ENCODE data around the gene TLE4.

Gene TLE4

DNA sequence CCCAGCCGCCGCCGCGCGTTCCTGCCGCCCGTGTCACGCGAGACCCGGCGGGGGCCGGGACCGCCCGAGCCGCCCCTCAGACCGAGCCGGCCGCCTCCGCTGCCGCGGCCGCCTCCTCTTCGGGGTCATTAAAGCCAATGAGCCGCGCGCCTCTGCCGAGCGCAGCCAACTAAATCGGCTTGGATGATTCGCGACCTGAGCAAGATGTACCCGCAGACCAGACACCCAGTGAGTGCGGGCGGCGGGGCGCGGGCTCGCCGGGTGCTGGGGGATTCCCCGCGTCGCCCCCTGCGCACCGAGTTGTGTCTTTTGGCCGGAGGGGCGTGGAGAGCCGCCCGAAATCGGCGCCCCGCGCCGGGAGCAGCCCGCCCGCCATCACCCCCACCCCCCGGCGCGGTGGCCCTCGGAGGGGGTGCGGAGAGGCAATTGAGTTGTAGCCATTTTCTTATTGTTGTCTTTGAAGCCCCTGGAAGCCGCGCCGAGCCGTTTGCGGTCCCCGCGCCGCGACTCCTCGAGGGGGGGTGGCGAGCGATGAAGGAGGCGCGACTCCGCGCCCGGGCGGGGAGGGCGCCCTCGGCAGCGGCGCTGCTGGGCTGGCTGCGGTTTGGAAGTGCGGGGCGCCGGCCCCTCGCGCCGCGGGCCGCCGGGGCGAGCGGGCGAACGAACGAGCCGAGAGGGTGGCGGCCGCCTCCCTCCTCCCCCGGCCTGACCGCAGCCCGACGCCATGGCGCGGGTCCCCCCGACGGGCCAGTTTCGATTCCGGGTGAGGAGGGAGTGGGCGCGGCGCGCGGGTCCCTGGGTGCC lies 1.0 kb downstream of the TLE4 start:
- peak; percentile 71 for DNase-seq

DNA sequence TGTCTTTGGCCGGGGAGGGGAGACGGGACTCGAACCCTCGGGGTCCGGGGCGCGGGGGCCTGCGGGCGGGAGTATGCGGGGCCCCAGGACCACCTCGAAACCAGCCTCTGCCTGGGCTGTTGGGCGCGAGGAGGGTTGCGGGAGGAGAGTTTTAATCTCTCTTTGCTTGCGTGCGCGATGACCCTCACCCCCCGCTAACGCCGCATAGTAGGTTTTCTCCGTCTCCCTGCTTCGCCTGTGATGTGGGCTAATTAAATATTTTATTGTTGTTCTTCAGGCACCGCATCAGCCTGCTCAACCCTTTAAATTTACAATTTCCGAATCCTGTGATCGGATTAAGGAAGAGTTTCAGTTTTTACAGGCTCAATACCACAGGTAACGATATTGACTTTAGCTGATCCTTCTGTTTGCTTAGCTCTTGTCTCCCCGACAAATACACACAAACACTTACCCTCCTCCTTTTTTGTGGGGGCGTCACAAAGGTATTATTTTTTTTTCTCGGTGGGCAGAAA lies 1.7 kb downstream of the TLE4 start:
- DNase-seq: no peak

DNA sequence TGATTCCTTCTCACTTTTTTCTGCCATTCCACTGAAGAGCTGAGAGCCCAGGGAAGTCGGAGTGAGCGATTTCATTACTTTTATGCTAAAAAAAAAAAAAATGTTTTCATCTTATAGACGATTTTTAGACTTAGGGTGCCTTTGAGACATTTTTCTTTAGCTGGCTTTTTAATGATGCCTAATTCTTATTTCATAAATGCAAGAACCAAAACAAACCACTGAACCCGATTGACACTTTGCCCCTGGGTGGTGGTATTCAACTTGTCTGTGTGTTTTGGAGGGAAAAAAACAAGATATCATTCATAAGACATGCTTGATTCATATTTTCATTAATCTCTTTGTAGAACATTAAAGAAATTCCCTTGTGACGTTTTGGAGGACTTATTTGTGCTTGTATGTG lies 2.4 kb downstream of the TLE4 start:
- no peak for DNase-seq

DNA sequence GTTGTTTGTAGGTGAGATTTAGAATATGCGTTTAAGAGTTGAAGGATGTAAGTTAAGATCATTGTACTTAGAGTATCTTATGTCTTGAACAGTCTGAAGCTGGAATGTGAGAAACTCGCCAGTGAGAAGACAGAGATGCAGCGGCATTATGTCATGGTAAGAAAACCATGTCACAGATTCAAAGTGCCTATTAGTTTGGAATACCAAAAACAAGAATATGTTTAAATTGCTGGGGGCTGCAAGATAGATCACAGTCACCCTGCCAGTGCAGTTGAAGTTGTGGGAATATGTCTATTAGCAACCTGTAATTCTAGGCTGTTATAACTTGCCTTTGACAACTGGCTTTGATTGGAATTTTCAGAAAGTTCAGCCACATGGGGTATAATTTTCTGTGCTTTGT lies 3.0 kb downstream of the TLE4 start:
- DNase-seq: no peak

DNA sequence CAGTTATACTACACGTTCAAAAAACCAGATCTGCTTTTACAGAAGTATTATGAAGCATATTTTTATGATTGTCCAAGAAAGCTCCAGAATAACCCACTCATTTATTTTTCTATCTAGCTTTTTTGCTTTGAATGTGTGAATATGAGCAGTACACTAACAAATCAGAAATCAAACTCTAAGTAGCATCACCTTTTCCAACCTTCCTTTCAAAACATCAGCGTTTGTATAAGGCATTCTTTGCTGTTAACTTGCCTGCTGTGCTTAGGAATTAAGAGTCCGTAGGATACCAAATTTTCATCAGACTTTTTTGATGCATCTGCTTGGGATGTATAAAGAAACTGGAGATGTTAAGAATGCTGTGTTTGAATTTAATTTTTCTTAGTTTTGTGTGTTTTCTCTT lies 3.8 kb downstream of the TLE4 start:
- DNase-seq: no peak

DNA sequence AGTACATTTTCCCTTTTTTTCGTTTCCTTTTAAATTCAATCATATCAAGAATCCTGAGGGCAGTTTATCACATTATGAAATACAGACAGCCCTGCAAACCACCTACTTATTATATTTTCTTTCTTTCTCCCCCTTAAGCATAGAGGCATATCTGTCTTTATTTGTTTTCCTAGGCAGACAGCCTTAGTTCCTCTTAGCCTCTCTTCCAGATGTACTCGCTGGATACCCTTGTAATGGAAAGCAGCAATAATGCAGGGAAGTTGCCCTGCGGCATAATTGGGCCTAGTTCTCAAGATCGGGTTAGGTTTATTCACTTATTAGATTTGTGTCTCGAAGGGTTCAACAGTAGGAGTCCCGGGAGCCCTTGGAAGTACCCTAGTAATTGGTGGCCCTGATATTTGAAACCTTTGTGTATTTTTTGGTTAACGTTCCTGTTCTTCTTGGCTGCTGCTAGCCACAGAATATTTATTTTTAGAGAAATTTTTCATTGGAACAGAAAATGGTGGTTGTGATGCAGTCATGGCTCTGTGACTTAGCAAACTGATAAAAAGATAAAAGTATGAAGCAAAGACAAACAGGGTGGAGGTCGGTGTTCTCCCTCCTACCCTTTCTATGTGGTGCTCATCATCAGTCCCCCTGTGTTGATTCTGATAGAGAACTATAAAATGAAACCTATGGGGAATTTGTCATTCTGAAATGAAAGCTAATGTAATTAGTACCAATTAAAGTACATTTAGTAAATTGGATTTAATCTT lies 6.4 kb downstream of the TLE4 start:
- no peak for DNase-seq

DNA sequence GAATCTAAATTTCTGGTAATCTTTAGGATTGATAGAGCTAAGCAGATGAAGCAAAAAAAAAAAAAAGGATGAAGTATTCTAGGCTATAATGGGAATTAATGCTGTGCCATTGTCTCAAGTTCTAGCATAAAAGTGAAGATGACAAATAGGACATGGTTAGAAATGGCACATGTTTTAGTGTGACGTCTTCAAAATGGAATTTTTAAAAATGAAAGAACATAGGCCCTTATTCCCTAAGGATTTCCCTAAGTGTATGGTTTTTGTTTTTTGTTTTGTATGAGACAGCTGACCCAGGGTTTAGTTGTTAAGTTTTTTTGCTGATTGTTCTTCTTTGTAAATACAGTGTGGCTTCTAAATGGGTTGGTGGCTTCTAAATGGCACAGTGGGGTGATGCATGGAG lies 7.1 kb downstream of the TLE4 start:
- DNase-seq: no peak

DNA sequence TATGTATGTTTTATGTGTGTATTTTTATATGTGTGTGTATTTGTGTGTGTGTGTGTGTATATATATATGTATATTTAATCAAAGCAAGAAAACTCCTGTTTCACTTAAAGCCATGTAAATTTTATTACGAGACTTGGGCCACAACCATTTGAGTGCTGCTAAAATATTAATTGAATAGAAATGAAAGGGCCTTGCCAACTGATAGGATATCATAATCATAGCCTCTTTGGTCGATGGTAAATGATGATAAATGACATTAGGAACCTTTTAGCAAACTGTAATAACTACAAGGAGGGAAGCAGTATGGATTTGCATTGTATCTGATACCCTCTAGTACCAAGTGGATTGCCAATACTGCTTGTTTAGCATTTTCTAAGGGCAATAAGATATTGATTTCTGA lies 7.9 kb downstream of the TLE4 start:
- no peak for DNase-seq

DNA sequence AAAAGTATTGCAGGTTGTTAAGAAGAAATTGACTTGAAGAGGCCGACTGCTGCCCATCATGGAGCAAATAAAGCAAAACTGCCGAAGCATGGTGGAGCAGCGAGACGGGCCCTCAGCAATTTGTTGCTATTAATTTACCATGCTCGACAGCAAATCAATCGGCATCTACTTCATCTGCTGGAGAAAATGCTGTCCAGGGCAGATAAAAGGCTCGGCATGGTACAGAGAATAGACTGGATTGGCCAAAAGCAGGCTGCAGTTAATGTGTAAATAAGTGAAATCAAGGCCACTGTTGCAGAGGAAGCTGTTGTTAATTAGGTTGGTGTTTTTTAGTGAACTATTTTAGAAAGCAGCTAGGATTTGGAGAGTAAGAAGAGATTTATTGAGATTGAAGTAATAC lies 8.3 kb downstream of the TLE4 start:
- no peak for DNase-seq

DNA sequence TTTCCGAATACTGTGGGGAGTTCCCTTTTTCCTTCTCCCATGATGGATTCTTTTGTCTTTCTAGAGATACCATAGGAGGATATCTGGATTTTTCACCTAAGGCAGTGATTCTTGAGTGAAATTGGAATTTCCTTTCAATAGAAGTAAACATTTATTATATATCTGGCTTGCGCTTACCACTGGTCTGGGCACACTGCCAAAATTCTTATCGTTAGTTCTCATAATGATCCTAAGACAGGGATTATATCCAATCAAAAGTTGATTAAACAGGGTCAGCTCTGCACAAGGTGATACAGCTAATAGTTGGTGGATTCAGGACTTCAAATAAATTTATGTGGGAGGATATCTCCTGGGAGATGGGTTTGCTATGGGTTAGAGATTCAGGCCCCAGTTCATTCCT lies 9.6 kb downstream of the TLE4 start:
- DNase-seq: peak; percentile 27

DNA sequence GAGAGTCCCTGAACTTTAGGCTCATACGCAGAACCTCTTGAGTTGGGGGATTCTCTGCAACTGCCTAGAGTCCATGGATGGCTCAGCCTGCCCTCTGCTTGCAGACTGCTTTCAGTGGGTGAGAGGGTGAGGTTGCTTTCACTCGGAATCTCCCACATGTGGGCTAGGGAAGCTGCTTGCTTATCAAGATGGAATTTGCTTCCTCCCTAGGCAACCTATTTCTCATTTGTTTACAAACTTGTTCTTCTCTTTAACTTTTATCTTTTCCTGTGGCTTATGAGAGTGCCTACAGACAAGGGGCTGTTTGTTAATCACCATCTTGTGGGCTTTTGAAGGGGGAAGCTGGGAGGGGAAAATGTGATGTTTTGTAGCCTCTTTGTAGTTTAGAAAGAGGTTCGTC lies 10.0 kb downstream of the TLE4 start:
- peak; percentile 59 for DNase-seq

DNA sequence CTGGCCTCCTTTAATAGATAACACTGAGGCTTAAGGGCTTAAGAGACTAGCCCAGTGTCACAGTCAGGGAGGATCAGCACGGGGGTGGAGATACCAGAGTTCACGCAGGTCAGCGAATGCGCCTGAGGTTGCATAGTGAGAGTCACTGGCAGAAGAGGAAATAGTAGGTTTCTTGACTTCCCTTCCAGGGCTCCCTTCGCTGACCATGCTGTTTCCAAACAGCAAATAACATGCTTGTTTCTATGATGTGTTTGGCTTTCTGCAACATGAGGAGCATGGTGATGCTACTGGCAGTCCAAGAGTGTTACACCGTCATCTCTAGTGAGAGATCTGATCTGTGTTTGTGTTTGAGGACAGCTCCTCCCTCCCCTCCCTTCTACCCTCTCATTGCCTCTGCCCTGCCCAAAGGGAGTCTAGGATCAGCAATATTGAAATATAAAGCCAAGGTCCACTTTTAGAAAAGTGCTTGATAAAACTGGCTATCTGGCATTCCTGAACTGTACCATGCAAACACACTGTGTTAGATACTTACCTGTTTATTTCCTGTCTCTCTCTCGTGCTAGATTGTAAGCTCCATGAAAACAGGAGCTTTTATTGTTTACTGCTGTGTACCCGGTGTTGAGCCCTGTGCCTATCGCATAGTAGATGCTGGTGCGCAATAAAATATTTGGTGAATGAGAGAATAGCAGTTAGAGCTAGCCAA lies 12.3 kb downstream of the TLE4 start:
- peak; percentile 36 for DNase-seq

DNA sequence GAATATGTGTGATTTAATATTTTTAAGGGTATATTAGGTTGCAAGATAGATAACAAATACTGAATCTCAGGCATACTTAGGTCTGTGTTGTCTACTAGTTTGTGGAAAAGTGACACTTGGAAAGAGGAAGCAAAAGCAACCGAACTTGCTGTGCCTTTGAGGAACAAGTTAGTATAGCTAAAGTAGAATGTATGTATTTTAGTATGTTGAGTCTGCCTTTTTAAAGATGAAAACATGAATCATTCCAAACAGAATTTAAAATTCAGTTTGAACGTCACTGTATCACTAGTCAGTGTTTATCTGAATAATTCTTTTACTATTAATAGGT lies 12.9 kb downstream of the TLE4 start:
- DNase-seq: no peak

DNA sequence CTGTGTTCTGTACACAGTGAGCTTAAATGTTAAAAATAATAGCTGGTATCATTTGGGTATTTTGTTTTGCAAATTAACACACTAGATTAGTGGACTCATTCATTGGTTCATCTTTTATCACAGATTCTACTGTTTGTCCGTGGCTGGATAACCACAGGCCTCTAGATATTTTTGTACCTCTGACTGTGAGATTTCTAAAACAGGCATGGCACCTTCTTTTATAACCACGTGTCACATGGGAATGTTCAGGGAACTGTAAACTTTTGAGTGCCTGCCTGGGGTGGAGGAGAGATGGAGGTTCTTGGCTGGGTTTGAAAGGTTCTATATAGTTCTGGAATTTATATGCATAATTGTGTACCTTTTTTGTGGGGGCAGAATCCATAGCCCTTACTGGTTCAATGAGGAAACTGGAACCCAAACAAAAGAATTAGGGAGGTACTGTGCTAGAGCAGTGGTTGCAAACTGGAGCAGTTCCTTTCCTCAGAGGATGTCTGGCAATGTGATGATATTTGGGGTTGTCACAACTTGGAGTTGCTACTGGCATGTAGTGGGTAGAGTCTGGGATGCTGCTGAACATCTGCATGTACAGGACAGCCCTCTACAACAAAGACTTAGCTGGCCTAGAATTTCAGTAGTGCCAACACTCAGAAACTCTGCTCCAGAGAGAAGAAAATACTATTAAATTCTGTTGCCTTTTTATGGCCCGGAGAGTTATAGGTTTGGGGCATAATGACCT lies 16.9 kb downstream of the TLE4 start:
- DNase-seq: no peak

DNA sequence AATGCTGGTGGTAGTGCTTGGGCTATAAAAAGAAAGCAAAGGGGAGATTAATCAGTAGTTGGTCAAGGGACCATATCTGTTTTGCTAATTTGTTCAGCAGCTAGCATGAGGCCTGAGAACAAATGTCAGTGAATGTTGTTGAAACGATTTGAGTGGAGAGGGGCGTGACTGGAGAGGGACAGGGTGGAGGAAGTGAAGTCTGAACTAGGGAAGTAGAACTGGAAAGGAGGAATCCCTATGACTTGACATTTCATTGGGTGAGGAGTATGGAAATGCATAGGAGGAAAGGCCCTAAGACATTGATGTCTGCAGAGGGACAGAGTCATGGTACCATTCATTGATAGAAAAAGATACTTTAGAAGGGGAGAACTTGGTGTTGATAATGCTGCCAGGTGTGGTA lies 19.7 kb downstream of the TLE4 start:
- no peak for DNase-seq

DNA sequence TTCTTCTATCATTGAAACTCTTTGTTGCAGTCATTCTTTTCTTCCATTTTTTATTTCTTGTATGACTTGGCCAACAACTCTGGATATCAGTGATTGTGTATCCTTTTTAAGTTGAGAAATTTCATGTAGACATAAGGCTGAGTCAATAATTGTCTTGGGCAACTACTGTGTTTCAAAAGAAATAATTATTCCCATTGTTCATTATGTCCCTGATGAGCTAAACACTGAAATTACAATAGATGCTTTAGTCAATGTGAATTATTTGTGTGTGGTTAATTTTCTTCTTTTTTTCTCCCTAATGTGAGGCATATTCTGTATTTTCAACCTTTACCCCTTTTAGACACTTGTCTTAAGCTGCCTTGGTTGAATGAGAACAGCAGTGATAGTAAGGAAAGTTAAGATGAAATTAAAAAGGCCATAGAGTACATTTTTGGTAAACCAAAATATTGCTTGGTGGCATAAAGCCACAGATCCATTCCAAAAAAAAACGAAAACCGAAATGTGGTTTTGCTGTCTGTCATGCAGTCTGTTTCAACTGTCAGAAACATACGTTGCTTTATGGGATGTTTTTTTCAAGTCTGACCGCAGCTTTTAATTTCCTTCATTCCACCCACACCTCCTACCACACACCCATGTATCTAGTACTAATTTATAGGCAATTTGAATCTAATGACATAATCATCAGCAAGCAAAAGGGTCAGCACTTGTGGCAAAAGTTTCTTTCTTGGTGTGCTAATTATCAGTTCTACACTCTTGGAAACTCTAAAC lies 21.1 kb downstream of the TLE4 start:
- DNase-seq: peak; percentile 55

DNA sequence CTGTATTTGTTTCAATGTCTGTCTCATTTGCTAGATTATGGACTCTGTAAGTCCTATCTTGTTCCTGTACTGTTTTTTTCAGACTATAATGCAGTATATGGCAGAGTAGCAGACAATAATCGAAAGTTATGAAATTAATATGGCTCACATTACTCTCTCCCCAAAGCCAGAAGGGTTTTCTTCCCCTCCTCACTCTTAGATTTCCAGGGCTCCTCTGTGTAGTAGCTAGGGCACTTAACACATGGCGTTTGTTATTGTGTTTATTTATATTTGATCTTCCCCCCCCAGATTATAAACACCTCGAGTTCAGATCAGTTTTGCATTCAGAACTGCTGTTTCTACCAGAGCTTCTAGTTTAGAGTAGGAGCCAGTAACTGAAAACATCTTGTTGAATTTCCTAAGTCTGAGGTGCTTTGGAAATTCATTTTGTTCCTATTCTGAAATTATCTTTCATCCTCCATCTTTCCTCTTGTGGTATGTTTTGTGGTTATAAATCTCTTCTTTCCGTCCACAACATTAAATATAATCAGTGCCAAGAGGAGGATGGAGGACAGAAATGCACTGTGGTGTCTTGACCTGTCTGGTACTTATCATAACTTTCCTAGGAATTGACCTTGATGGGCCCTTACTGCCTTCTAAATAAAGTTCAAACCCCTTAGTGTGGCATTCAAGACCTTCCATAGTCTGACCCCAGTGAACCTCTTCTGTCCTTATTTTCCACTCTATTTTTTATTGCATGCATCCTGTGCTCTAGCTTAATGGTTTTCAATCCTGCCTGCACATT lies 27.0 kb downstream of the TLE4 start:
- DNase-seq: no peak

DNA sequence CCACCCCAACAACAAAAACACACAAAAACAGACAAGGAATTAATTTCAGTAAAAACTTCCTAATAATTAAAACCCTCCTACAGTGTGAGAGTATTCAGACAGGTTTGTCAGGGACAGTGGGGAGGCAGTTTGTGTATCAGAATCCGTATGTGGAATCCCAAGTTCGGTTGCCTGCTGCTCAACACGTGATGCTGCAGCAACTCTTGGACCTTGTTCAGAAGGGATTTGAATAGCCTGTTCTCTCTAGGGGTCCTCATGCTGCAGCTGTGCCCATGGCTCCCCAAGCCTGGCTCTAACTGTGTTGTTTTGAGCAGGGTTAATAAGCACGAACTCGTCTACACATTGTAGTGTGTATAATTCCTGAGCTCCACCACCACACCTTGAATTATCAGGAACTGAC lies 28.7 kb downstream of the TLE4 start:
- no peak for DNase-seq

DNA sequence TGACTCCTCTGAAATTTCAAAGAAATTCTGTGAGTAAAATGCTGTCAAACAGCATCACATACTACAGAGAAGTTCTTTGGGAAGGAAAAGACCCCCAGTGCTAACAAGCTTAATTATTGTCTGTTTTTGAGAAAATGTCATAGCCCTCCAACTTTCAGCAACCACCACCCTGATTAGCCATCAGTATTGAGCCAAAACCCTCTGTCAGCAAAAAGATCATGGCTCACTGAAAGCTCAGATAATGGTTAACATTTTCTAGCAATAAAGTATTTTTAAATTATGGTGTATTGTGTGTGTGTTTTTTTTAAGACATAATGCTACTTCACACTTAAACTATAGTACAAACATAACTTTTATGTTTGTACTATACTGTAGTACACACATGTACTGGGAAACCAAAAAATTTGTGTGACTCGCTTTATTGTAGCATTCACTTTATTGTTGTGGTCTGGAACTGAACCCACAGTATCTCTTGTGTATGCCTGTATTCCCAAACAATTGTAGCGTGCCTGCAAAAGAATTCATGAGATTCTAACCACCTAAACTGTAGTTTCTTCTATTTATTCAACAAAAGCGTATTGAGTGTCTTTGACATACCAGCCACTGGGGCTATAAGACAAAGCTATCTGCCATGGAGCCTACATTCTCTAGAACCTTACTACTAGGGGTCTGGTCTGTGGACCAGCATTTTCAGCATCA lies 31.6 kb downstream of the TLE4 start:
- no peak for DNase-seq

DNA sequence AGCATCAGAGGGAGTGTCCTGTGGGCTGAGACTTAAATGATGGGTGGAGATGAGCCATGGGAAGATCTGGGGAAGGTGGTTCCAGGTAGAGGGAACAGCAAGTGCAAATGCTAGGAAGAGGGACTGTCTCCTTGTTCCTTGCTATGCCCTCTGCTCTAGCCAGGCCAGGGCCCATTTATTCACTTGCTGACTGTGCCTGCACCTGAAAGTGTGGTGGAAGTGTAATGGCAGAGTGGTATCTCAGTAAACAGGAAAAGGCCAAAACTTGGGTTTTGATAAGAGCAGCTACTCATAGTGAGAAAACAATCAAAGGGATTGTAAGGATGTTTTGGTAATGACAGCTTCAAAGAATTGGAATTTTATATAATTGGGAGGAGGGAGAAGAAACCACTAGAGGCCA lies 32.4 kb downstream of the TLE4 start:
- DNase-seq: no peak
